A549 (cell line): ENCODE results near the gene CCDC85C. TPM values are rescaled to one million over a fixed set of nuclear protein-coding genes. Genes with fewer than 3 reads are reported as not detected.

Experiments
- ATAC-seq, 2 experiments: fragments of 200-7000 bp in 1 of 2; fragments of >200 bp in 1 of 2; cut with Nextera tagmentation in 1 of 2; cut with Tn5 transposase in 1 of 2; 3 replicates each; pipeline versions ENCODE4 v1.8.0 to v1.9.1; 2018 to 2020; ENCODE audit warnings: mild to moderate bottlenecking in 1 of 2, moderate library complexity in 1 of 2
- CTCF ChIA-PET: fragments of 300-600 bp; sonication (Branson Sonifier 250); formaldehyde crosslinking; extraction: SDS; loops from one replicate; lab custom pipeline; 2021; ENCODE audit warnings: antibody characterized with exemption, inconsistent platforms; lab: Yijun Ruan, JAX
- POLR2A ChIA-PET: fragments of 350-600 bp; formaldehyde crosslinking; extraction: SDS; loops from one replicate; lab custom pipeline; 2021; ENCODE audit warnings: antibody characterized with exemption, inconsistent platforms; lab: Yijun Ruan, JAX
- DNase-seq, 2 experiments: peaks; one replicate each; pipeline versions ENCODE4 v3.0.0 to v3.0.0-alpha.2; 2011 to 2016; ENCODE audit warnings: low read depth in 1 of 2, low spot score in 1 of 2
- FAIRE-seq: peaks from 2 replicates; lab custom pipeline; 2011; peaks lifted over from hg19 to GRCh38; lab: Jason Lieb, UNC
- H3K27ac ChIP-seq, 2 experiments: fragments of >200 bp; sonication (Bioruptor Twin); formaldehyde crosslinking; 3 replicates each; pipeline ENCODE4 v1.5.1; 2016 to 2017
- H3K4me1 ChIP-seq: fragments of >200 bp; sonication (Bioruptor Twin); formaldehyde crosslinking; 3 replicates; pipeline ENCODE4 v1.6.1; 2016
- H3K4me2 ChIP-seq: fragments of >200 bp; sonication (Bioruptor Twin); formaldehyde crosslinking; 3 replicates; pipeline ENCODE4 v1.6.1; 2016
- H3K4me3 ChIP-seq: fragments of >200 bp; sonication (Bioruptor Twin); formaldehyde crosslinking; 3 replicates; pipeline ENCODE4 v1.5.1; 2016
- H3K9me3 ChIP-seq: fragments of >200 bp; sonication (Bioruptor Twin); formaldehyde crosslinking; 3 replicates; pipeline ENCODE4 v1.6.1; 2016
- CHD4 ChIP-seq: fragments of 200-600 bp; sonication (generic); IDR thresholded peaks from 2 replicates; pipeline ENCODE4 v1.6.1; 2016; ENCODE audit warnings: antibody characterized with exemption, mild to moderate bottlenecking, borderline replicate concordance
- EP300 ChIP-seq, 2 experiments: fragments of >200 bp; sonication (Bioruptor Twin); formaldehyde crosslinking; IDR thresholded peaks; 2 replicates in 1 of 2; 3 replicates in 1 of 2; pipeline ENCODE4 v1.6.1; 2016 to 2017
- FOSB ChIP-seq: fragments of 250-450 bp; sonication (Bioruptor Pico); IDR thresholded peaks from 2 replicates; pipeline ENCODE4 v1.5.0; 2020; ENCODE audit warnings: mild to moderate bottlenecking, moderate library complexity
- FOSL2 ChIP-seq, 2 experiments: fragments of 450-650 bp in 1 of 2; fragments of >200 bp in 1 of 2; sonication (Bioruptor Twin) in 1 of 2; formaldehyde crosslinking; IDR thresholded peaks; 2 replicates each; pipeline versions ENCODE4 v1.5.0 to v1.6.1; 2016 to 2020; ENCODE audit warnings: mild to moderate bottlenecking in 1 of 2, moderate library complexity in 1 of 2
- GATA3 ChIP-seq: IDR thresholded peaks from 2 replicates; pipeline ENCODE4 v1.6.1; 2012; ENCODE audit warnings: borderline replicate concordance
- HES2 ChIP-seq: fragments of >200 bp; sonication (Bioruptor Twin); formaldehyde crosslinking; IDR thresholded peaks from 2 replicates; pipeline ENCODE4 v1.6.1; 2016
- HEYL ChIP-seq: fragments of 250-450 bp; sonication (Bioruptor Pico); IDR thresholded peaks from 2 replicates; pipeline ENCODE4 v1.8.0; 2021; ENCODE audit warnings: mild to moderate bottlenecking, moderate library complexity
- HOXA7 ChIP-seq: fragments of 250-450 bp; sonication (Bioruptor Pico); IDR thresholded peaks from 2 replicates; pipeline ENCODE4 v1.5.0; 2020; ENCODE audit warnings: mild to moderate bottlenecking, moderate library complexity
- HOXB5 ChIP-seq: fragments of 250-450 bp; sonication (Bioruptor Pico); IDR thresholded peaks from 2 replicates; pipeline ENCODE4 v1.5.0; 2020; ENCODE audit warnings: mild to moderate bottlenecking, moderate library complexity
- JUN ChIP-seq, 2 experiments: fragments of >200 bp; sonication (Bioruptor Twin); formaldehyde crosslinking; IDR thresholded peaks; 2 replicates in 1 of 2; 3 replicates in 1 of 2; pipeline ENCODE4 v1.6.1; 2016 to 2017
- KDM1A ChIP-seq: fragments of 200-600 bp; sonication (generic); IDR thresholded peaks from 2 replicates; pipeline ENCODE4 v1.6.1; 2016; ENCODE audit warnings: low read depth, mild to moderate bottlenecking
- KDM5A ChIP-seq: fragments of 200-600 bp; sonication (generic); IDR thresholded peaks from 2 replicates; pipeline ENCODE4 v1.6.1; 2016; ENCODE audit warnings: antibody characterized with exemption, mild to moderate bottlenecking
- MAFK ChIP-seq: fragments of 450-650 bp; IDR thresholded peaks from 2 replicates; pipeline ENCODE4 v1.6.1; 2014; ENCODE audit not compliant: partially characterized antibody
- MYC ChIP-seq: IDR thresholded peaks from 2 replicates; pipeline ENCODE4 v1.6.1; 2012; ENCODE audit warnings: mild to moderate bottlenecking, inconsistent platforms, low read length, improper control_type of control experiment, borderline replicate concordance
- NPAS2 ChIP-seq: fragments of 250-450 bp; sonication (Bioruptor Pico); IDR thresholded peaks from 2 replicates; pipeline ENCODE4 v1.8.0; 2022; ENCODE audit warnings: mild to moderate bottlenecking, moderate library complexity, borderline replicate concordance
- NR3C1 ChIP-seq: fragments of >200 bp; sonication (Bioruptor Twin); formaldehyde crosslinking; IDR thresholded peaks from 3 replicates; pipeline ENCODE4 v1.6.1; 2017
- PHF8 ChIP-seq: fragments of 200-600 bp; sonication (generic); IDR thresholded peaks from 2 replicates; pipeline ENCODE4 v1.6.1; 2016; ENCODE audit warnings: low read depth, mild to moderate bottlenecking, antibody characterized with exemption, moderate library complexity, borderline replicate concordance
- POLR2A ChIP-seq: IDR thresholded peaks from 2 replicates; pipeline ENCODE4 v1.6.1; 2012; ENCODE audit warnings: mild to moderate bottlenecking, low read length
- RARB ChIP-seq: fragments of 250-450 bp; sonication (Bioruptor Pico); IDR thresholded peaks from 2 replicates; pipeline ENCODE4 v1.8.0; 2021; ENCODE audit warnings: mild to moderate bottlenecking, moderate library complexity
- RNF2 ChIP-seq: fragments of 200-600 bp; sonication (generic); IDR thresholded peaks from 2 replicates; pipeline ENCODE4 v1.6.1; 2016; ENCODE audit warnings: low read depth, mild to moderate bottlenecking, antibody characterized with exemption, moderate library complexity, borderline replicate concordance
- SREBF2 ChIP-seq: fragments of 450-650 bp; IDR thresholded peaks from 2 replicates; pipeline ENCODE4 v1.6.1; 2014; ENCODE audit warnings: mild to moderate bottlenecking, moderate library complexity
- TP53 ChIP-seq: fragments of 250-450 bp; sonication (Bioruptor Pico); IDR thresholded peaks from 2 replicates; pipeline ENCODE4 v1.5.0; 2021; ENCODE audit warnings: mild to moderate bottlenecking, moderate library complexity
- ZC3H11A ChIP-seq: fragments of 450-650 bp; IDR thresholded peaks from 2 replicates; pipeline ENCODE4 v1.6.1; 2014; ENCODE audit warnings: antibody characterized with exemption, mild to moderate bottlenecking
- ZNF302 ChIP-seq: fragments of 250-450 bp; sonication (Bioruptor Pico); IDR thresholded peaks from 2 replicates; pipeline ENCODE4 v1.9.0; 2021; ENCODE audit warnings: inconsistent platforms, mild to moderate bottlenecking, moderate library complexity
- WGBS: methylation state at CpG from one replicate; pipeline ENCODE4 v1.1.6; 2017; ENCODE audit errors: missing lambda C conversion rate; 5-methylcytosine and 5-hydroxymethylcytosine counted together
- polyA plus RNA-seq, 4 experiments: library from polyadenylated mRNA; depleted of rRNA in 3 of 4; stranded (reverse); fragments of >200 nt; fragmentation: RNase III in 1 of 4; extraction: RNeasy Plus Mini Kit Qiagen cat#74134 plus additional on column Dnase treatment in 1 of 4; gene quantifications; 2 replicates in 3 of 4; 3 replicates in 1 of 4; pipeline ENCODE4 v1.2.3, GENCODE V29; 2011 to 2017
- TF ChIP-seq, protein P1 (sequence below): fragments of >200 bp; sonication (Bioruptor Twin); formaldehyde crosslinking; IDR thresholded peaks from 3 replicates; pipeline ENCODE4 v1.5.1; 2016
- TF ChIP-seq, protein P2 (sequence below): fragments of 450-650 bp; IDR thresholded peaks from 2 replicates; pipeline ENCODE4 v1.6.1; 2014; ENCODE audit warnings: antibody characterized with exemption
- TF ChIP-seq, protein P3 (sequence below): fragments of 250-450 bp; sonication (Bioruptor Pico); IDR thresholded peaks from 2 replicates; pipeline ENCODE4 v1.5.0; 2020; ENCODE audit warnings: low read depth, mild to moderate bottlenecking, moderate library complexity

The CCDC85C gene
- polyA plus RNA-seq, 2 of the 4 experiments (the other 2 are of a cell fraction), result 11.4 to 31.4 TPM

- Histone ChIP-seq H3K9me3 (no peaks in the 10 kb centered on the region), H3K4me1 (no peaks in the 10 kb centered on the region), H3K27ac (no peak overlapping the region), H3K4me3 (no peak overlapping the region), H3K4me2 (no peak overlapping the region)
- FAIRE-seq, result no peak
- ChIA-PET POLR2A (no interaction called here), CTCF (interaction anchor here (1.7 to 9.1 kb wide), 5 partner anchors 11 to 116 kb away, joined by 7 to 105 read pairs (median 8); no protein-coding TSS in a partner anchor)
- TF ChIP-seq EP300 (IDR thresholded peaks at IDR 0.05) (no peak), HES2 (no peak), ZC3H11A (no peak), SREBF2 (no peak)
- TF ChIP-seq, protein P1, sequence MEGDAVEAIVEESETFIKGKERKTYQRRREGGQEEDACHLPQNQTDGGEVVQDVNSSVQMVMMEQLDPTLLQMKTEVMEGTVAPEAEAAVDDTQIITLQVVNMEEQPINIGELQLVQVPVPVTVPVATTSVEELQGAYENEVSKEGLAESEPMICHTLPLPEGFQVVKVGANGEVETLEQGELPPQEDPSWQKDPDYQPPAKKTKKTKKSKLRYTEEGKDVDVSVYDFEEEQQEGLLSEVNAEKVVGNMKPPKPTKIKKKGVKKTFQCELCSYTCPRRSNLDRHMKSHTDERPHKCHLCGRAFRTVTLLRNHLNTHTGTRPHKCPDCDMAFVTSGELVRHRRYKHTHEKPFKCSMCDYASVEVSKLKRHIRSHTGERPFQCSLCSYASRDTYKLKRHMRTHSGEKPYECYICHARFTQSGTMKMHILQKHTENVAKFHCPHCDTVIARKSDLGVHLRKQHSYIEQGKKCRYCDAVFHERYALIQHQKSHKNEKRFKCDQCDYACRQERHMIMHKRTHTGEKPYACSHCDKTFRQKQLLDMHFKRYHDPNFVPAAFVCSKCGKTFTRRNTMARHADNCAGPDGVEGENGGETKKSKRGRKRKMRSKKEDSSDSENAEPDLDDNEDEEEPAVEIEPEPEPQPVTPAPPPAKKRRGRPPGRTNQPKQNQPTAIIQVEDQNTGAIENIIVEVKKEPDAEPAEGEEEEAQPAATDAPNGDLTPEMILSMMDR, result no peak
- TF ChIP-seq, protein P2, sequence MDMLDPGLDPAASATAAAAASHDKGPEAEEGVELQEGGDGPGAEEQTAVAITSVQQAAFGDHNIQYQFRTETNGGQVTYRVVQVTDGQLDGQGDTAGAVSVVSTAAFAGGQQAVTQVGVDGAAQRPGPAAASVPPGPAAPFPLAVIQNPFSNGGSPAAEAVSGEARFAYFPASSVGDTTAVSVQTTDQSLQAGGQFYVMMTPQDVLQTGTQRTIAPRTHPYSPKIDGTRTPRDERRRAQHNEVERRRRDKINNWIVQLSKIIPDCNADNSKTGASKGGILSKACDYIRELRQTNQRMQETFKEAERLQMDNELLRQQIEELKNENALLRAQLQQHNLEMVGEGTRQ, result no peak
- DNase-seq, result no peak
- no peak for ATAC-seq
- 65% methylated on average over 10 of the region's 10 CpGs for WGBS
Observed at GRCh38 chr14:99633918-99634317, 29.9 kb upstream of the CCDC85C start.

DNA sequence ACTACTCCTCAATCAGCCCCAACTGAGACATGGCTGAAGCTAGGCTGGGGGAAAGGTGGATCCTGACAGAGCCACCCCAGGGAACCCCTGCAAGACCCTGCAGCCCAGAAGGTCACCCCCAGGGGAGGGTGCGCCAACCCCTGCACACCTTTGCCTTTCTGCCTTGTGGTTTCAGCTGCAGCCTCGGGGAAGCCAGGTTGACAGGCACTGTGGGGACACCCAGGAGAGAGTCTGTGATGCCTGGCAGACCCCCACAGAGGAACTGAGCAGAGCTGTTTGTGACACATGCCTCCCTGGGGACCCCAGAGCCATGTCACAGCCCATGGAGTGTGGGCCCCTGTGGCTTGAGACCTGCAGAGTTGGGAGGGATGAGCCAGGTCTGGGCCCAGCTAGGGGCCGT is 29.1 kb upstream of the CCDC85C start:
- H3K4me2 ChIP-seq, result no peak overlapping the region
- CTCF ChIA-PET, result interaction anchor here (0.6 to 9.1 kb wide), 13 partner anchors 9 to 302 kb away, joined by 3 to 105 read pairs (median 4); no protein-coding TSS in a partner anchor
- no peak overlapping the region for H3K27ac ChIP-seq
- no peak overlapping the region for H3K4me3 ChIP-seq
- TF ChIP-seq TP53 (CRISPR knock-in tag) (no peak), FOSL2 (IDR thresholded peaks at IDR 0.05) (no peak), FOSL2 (CRISPR knock-in tag; IDR thresholded peaks at IDR 0.05) (no peak), HOXB5 (CRISPR knock-in tag) (no peak), ZNF302 (CRISPR knock-in tag) (no peak), NR3C1 (no peak), CHD4 (no peak), KDM1A (no peak), EP300 (IDR thresholded peaks at IDR 0.05) (no peak), RNF2 (no peak)
- TF ChIP-seq, protein P3, sequence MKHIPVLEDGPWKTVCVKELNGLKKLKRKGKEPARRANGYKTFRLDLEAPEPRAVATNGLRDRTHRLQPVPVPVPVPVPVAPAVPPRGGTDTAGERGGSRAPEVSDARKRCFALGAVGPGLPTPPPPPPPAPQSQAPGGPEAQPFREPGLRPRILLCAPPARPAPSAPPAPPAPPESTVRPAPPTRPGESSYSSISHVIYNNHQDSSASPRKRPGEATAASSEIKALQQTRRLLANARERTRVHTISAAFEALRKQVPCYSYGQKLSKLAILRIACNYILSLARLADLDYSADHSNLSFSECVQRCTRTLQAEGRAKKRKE (CRISPR knock-in tag), result no peak
- DNase-seq, result no peak
- no peaks in the 10 kb centered on the region for H3K9me3 ChIP-seq
- no peak for FAIRE-seq
- H3K4me1 ChIP-seq, result 0 out of 3 replicates have a peak, but pooled peaks cover 3% of the 10 kb centered on the region
- POLR2A ChIA-PET, result no interaction called here
- no peak for ATAC-seq
- 79% methylated on average over 3 of the region's 3 CpGs for WGBS

DNA sequence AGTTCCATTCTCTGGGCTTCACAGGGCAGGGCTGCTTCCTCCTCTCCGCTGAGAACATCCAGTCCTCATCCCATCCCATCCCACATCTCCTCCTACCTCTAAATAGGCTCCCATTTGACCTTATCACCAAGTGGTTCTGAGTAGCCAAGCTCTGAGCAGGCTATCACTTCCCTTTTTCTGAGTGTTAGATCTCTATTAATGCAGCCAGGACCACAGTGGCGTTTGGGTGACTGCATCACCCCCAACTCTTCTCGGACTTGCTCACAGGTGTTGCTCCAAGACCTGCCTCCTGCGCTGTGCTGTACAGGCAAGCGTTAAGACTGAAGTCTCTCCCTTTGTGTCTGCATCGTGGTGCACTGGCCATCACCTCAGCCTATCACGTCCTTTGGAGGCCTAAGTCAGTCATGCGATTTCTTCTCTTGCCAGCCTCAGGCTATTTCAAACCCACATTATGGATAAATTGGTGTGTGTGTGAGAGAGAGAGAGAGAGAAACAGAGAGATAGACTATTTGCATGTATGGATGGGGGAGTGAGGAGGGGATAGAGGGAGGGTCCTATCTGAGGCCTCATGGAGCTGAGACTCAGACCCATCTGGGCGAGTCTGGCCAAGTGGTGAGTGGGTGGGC is 28.5 kb upstream of the CCDC85C start:
- DNase-seq (no peak), ATAC-seq (no peak), FAIRE-seq (no peak)
- ChIA-PET POLR2A (no interaction called here), CTCF (interaction anchor here (0.6 to 9.1 kb wide), 13 partner anchors 10 to 115 kb away, joined by 3 to 105 read pairs (median 4); partner anchors contain the start of gene HHIPL1)
- 0 out of 3 replicates have a peak, but pooled peaks cover 3% of the 10 kb centered on the region for H3K4me1 ChIP-seq
- no peaks in the 10 kb centered on the region for H3K9me3 ChIP-seq
- no peak overlapping the region for H3K27ac ChIP-seq
- H3K4me2 ChIP-seq, result no peak overlapping the region
- 78% methylated on average over 8 of the region's 9 CpGs for WGBS
- H3K4me3 ChIP-seq, result no peak overlapping the region
- TF ChIP-seq HES2 (no peak), NPAS2 (no peak), HOXB5 (CRISPR knock-in tag) (no peak), TP53 (CRISPR knock-in tag) (no peak), MYC (no peak), GATA3 (no peak), HEYL (CRISPR knock-in tag) (no peak), FOSB (no peak), MAFK (no peak), POLR2A (no peak), JUN (IDR thresholded peaks at IDR 0.05) (no peak), KDM1A (no peak), HOXA7 (no peak), KDM5A (no peak), RARB (CRISPR knock-in tag) (no peak), PHF8 (no peak)
- TF ChIP-seq, protein P1, result no peak
